Activated T-helper 1 cell treated with Interleukin-2 at 50 U/mL for 16 hours (primary cell): Measurements from ENCODE around the gene CLASP1.
"Not testable (repeated sequence)": the region's sequence is repeated elsewhere in the genome, so short reads cannot be mapped to it uniquely, and the experiment has no call there.

Experiments
- DNase-seq: peaks from one replicate; pipeline ENCODE4 v3.0.0-alpha.2; 2020; ENCODE audit warnings: low read depth

Gene CLASP1

DNA sequence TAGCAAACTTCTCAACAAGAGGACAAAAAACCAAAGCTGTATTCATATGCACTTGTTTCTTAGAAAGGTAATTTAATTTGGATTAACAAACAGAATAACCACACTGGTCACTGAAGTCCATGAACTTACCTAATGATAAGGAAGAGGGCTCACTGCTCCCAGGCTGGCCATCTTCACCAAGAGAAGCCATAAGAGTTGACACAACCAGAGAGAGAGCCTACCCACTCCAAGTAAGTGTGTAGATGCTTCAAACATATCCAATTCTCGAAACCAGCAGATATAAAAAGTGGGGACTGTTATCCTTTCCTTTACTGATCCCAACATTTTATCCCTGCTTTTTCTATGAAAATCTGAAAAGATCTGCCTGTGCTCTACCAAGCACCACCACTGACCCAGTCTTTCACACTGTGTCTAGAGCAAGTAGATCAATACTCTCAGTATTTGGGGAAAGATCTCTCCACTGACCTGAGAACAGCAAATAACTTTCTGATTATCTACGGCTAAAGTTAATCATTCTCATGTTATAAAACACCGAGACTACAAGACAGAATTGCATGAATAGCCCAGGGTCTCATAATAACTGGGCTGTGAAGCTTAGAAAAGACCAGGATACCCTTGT lies 230.1 kb downstream of the CLASP1 start:
- DNase-seq, result no peak

DNA sequence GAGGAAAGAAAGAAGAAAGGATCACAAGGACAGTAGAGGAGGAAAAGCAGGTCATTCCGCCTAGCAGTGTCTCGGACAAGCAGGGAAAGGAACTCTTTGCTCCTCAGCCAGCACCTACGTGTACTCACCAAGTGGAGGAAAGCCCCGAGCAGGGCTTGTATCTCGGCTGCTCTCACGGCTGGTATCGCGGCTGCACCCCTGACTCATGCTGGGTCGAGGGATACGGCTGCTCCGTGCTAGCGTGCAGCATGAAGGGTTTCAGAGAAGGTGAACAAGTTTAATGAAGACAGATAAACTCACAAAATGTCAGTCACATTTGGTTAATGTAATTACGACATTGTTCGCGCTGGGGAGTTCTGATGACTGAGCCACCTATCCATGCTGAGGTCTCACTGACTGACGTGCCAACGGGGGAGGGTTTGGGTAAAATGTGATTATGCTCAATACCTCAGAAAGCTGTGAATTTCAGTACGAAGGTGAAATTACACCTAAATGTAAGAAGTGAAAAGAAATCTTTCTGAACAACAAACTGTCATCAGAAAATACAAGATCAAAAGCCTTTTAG lies 230.7 kb downstream of the CLASP1 start:
- DNase-seq, result no peak

DNA sequence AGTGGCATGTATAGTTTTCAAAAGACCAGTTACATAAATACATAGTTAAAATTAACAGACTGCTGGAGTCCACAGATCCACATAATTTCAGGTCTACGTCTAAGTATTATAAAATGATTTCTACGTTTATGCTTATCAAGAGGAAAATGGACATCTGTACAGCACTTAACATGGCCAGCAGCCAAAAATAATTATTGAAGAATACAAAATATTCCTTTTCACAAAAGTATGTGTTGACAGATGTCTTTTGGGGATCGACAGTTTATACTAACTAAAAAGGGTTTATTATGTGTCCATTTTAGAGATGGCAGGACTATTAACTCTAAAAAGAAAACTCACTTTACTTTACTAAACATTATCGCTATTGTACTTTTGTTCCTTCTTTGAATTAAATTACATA lies 231.4 kb downstream of the CLASP1 start:
- DNase-seq, result no peak

DNA sequence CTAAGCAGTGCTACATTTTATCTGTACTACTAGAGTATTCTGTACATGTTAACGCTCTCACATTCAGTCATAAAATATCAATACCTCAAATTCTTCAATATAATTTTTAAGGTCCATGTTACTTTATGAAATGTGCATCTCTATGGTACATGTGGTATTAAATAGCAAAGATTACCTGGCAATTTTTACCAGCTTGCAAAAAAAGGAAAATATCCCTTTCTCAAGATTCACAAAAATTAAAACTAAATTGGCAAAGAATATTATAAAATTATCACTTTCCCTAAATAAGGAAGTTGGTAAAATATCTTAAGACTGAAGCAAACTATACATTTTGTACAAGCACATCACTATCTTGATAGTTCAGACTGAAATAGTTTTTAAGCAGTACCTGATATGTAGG lies 233.5 kb downstream of the CLASP1 start:
- no peak for DNase-seq

DNA sequence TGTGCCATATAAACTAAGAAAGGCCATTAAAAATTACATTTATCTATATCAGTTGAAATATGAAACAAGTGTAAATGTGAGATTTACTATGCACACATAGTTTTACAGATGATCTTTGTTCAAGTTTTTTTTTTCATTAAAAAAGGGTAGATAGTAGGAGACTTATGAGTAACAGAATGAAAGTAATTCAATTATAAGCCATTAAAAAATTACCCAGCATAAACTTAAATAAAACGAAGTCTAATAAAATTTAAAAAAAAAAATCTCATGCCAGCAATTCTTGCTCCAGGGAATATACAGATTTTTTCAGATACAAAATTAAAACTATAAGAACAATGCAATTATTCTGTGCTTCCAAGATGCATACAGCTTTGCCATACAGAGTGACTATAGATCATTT lies 236.9 kb downstream of the CLASP1 start:
- DNase-seq, result no peak

DNA sequence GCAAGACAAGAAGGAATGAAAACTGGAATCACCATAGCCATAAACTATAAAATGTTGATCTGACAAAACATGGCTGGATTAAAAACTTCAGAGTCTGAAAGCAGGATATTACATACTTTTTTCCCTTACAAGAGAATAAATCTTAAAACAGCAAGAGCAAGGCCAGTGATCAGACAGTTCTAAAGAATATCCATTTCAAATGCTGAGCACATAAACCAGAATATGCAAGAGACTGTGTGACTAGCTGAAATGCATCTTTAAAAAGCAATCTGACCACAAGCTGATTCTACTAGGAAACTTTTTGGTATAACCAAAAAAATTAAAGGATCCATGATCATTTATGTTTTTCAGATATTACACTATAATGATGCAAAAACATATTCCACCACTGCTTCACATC lies 239.3 kb downstream of the CLASP1 start:
- DNase-seq, result no peak

DNA sequence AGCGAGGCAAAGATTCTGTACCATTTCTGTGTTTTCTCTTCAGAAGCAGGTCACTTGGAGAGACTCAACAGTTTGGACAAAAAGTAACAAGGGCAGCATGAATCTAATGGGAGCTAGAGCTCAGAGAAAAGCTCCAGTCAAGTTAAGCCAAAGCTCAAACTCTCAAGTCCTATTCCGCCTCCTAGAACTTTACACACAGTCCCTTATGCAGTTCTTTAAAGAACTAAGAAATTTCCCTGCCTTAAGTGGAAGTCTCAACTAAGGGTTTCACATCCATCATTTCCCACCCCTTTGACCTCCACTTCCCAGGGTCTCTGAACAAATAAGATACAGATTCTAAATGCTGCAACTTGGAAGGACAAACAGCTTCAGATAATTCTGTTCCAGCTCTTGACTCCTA lies 239.9 kb downstream of the CLASP1 start:
- DNase-seq, result no peak

DNA sequence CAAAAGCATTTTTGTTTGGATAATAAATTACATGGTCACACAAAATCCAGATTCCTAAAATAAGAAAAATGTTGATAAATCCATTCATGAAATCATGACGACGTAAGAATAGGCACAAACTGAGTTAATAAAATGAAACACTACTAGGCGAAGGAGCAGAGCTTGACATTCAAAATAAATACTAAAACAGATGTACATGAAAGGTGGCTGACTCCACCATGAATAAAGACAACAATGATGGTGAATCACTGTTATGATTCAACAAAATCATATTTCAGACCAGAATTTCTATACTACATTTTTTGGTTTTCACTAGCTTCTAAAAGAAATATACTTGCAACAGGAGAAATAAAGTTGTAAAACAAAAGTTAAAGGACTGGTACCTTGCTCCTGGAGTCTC lies 240.6 kb downstream of the CLASP1 start:
- DNase-seq, result no peak

DNA sequence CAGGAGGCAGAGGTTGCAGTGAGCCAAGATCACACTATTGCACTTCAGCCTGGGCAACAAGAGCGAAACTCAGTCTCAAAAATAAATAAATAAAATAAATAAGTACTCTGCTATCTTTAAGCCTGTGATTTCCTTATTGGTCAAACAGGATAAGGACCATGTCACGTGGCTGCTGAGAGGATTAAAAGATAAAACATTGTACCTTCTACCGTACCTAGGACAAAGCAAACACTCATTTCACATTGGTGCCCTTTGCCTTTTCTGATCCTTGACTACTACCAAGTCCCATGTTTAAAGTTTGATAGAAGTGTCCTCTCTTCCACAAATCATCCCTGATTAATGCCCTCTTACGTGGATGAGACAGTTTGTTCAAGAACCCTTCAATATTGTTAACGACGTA lies 244.0 kb downstream of the CLASP1 start:
- no peak for DNase-seq

DNA sequence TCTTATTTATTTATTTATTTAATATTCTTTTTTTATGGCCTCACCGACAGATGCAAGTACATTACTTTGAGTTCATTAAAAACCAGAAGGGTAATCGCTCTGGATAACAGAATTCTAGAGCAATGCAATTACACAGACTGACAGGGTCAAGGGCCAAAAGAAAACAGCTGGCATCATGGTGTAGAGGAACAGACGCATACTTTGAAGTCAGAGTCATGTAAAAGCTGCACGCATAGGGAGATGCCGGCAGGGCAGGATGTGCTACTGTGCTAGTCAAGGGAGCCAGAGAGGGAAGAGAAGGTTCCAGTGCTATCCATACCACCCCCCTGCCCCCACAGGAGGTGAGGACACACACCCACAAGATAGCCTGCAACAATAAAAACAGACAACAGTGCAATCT lies 249.1 kb downstream of the CLASP1 start:
- DNase-seq, result no peak

DNA sequence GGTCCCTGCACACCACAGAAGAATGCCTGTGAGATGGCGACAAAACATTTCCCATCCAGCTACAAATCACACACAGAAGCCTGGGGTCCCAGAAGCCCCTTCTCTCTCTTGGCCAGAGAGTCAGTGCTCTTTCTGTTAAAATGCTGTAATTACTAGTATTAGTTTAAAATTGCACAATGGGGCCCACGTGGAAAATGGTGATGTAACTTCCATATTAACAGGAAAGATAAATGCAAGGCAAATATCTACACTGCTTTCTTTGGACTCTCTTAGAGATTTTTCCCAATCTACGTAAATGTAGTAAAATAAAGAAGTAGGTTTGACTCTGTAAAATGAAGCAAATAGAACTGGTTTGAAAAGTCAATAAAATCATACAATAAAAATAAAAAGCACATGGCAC lies 250.4 kb downstream of the CLASP1 start:
- no peak for DNase-seq

DNA sequence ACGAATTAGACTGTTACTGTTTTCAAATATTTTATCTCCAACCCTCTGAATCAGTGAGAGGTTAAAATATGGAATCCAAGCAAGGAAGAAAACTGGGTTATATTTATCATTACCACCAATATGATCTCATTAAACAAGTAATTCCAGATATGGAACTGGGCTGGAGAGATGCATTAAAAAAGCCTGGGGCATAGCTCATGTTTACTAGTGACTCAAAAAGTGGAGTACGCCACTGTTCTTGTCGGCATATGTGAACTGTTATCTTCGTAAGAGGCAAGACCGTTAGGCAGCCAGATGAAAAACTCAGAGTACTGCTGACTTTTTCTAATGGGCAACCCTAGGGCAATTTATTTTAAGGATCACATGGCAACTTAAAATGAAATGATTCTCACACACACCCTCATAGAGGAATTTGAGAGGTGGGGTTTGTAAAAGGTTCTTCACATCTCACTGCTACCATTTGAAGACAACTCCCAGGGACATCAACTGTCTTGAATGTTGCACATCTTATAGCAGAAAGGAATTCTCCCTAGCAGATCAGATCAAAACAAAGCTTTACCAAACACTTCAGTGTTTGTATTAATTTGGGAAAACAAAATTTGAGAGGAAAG lies 259.1 kb downstream of the CLASP1 start:
- DNase-seq, result no peak

DNA sequence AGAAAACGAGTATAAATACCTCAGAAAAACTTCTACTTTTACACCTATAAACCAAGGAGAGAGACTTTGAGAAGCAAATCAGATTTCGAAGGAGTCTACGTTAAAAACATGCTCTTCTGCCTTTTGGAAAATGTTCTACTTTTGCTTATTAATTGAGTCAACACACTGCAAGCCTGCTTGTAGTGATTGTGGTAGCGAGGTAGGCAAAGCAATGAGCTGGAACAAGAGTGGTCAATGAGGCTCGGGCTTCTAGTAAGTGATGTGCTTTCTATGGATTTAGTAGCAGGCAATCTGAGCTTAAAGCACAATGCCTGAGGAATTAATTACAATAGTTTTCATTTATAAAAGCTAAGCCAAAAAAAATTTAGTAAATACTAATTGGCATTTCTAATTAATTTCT lies 260.9 kb downstream of the CLASP1 start:
- no peak for DNase-seq

DNA sequence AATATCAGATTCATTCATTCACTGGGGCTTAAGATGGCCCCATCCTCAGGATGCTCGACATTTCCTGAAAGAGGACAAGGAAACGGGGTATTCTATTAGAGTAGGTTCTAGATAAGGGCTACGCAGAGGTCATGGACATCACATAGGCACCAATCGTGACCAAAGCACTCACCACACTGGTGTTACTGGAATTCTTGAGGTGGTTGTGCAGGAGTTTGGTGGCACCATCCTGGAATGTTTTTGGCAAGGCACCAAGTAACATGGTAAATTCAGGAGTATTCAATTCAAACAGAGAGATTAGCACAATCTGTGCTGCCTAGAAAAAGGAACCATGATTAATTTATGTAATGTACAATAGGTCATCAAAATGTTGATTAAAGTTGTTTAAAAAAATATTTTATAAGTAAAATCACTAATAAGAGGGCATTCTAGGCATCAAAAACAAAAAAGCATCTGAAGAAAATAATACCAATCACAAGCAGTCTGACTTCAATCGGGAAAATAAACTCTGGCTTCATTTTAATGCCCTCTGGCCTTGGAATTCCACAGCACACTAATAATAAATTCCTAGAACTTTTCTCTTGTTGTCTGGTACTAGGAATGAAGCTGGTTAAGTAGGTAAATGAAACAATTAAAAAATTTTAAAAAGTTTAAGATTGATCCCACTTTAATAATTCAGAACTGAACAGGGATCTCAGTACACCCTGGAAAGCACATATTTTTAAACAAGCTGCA lies 261.5 kb downstream of the CLASP1 start:
- DNase-seq, result no peak

DNA sequence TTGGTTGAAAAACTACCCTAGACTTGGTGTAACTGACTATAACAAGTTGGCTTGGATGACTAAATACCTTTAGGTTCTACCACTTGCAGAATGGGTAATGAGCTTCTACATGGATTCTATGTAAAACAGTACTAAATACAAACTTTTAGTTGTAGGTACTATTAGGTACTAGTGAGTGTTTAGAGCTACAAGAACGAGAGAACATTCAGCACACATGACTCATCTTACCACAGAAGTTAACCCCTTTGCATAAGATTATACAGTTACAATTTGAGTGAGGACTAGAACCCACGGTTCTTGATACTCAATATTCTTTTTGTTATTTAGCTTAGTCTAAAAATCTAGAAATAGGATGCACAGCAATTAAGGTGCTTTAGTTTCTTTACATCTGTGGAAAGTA lies 262.6 kb downstream of the CLASP1 start:
- no peak for DNase-seq

DNA sequence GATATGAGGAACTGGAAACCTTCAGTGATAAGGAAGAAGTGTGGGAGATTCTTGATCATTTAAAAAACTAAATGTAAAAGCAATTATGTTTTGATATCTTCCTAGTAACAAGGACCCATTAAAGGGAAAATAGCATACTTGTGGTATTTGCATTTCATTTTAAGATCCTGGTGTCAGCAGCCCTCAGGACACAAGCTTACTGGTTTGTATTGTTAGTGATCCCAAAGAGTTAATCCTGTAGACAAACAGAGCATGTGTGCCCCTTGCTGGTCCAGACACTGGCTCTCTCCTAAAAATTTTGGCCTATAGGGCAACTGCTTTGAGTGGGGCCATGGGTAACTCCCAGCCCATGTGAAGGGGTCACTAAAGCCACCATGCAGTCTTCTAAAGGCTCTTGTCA lies 263.2 kb downstream of the CLASP1 start:
- DNase-seq, result no peak

DNA sequence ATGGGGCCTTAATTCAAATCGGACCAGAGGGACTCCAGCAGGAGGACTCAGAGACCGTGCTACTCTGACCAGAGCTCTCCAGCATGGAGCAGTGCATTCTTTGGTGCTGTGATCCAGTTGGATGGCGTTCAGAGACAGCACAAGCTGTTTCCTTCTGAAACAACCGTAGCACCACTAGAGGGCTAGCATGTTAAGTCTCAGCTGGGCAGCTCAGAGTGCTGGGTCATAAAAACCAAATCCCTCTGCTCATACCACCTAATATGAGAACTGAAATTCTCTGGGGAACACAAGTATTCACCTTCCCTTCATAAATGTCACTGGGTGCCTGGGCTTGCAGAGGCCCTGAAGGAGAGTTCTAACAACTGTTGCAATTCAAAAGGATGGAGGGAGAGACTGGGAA lies 266.5 kb downstream of the CLASP1 start:
- DNase-seq, result no peak

DNA sequence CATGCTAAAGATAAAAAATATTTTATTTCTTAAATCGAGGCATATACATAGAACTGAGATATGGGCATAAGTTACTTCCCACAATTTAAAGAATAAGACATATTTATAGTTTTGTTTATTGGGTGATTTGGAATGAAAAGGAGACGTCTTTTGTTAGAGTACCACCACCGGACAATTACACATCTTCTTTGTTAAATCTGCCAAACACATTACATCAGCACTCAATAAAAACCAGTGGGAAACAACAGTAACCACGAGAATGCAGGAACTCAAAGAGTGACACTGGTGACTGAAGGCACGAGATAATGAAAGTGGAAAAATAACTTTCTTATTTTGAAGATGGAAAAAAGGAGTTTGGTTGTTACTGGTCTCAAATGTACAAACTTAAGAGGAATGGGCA lies 271.6 kb downstream of the CLASP1 start:
- no peak for DNase-seq

DNA sequence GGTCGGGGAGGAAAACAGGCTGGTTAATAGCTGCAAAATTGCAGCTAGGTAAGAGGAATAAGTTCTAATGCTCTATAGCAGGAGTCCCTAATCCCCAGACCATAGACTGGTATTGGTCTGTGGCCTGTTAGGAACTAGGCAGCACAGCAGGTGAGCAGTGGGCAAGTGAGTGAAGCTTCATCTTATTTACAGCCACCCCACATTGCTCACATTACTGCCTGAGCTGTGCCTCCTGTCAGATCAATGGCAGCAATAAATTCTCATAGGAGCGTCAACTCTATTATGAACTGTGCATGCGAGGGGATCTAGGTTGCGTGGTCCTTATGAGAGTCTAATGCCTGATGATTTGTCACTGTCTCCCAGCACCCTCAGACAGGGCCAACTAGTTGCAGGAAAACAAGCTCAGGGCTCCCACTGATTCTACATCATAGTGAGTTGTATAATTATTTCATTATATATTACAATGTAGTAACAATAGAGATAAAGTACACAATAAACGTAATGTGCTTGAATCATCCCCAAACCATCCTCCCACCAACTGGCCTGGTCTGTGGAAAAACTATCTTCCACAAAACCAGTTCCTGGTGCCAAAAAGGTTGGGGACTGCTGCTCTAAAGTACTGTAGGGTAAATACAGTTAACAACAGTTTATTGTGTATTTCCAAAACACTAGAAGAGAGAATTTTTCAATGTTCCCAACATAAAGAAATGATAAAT lies 272.6 kb downstream of the CLASP1 start:
- no peak for DNase-seq

DNA sequence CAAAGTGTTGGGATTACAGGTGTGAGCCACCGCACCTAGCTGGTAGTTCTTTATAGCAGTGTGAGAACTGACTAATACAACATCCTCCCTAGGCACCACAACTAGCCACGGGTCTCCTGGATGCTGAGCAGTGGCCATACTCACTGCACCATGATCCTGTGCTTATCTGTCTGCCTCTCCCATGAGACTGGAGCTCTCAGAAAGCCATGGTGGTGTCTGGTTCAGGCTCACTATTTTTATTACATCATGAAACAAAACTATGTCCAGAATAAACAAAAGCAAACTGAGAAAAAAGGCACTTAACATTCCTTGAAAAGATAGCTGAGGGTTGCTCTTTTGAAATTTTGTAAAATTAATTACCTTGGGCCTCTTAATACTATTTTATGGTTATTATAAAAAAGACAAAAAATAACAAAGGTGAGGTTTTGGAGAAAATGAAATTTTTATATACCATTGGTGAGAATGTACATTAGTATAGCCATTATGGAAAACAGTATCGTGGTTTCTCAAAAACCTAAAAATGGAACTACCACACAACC lies 273.6 kb downstream of the CLASP1 start:
- no peak for DNase-seq

DNA sequence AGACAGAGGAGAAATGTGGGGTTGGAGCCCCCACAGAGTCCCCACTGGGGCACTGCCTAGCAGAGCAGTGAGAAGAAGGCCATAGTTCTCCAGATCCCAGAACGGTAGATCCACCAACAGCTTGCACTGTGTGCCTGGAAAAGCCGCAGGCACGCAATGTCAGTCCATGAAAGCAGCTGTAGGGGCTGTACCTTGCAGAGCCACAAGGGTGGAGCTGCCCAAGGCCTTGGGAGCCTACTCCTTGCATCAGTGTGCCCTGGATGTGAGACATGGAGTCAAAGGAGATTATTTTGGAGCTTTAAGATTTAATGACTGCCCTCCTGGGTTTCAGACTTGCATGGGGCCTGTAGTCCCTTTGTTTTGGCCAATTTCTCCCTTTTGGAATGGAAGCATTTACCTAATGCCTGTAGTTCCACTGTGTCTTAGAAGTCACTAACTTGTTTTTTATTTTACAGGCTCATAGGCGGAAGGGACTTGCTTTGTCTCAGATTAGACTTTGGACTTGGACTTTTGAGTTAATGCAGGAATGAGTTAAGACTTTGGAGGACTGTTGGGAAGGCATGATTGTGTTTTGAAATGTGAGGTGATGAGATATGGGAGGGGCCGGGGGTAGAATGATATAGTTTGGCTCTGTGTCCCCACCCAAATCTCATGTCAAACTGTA lies 274.7 kb downstream of the CLASP1 start:
- not testable (repeated sequence) for DNase-seq
